NCI-H2171 (cell line): ENCODE measurements around the gene UCK1.
"Not testable (repeated sequence)": the region's sequence is repeated elsewhere in the genome, so short reads cannot be mapped to it uniquely, and the experiment has no call there.

Experiments used
- DNase-seq: peaks from one replicate; lab custom pipeline; 2025; lab: John Stamatoyannopoulos, UW

Gene UCK1

DNA sequence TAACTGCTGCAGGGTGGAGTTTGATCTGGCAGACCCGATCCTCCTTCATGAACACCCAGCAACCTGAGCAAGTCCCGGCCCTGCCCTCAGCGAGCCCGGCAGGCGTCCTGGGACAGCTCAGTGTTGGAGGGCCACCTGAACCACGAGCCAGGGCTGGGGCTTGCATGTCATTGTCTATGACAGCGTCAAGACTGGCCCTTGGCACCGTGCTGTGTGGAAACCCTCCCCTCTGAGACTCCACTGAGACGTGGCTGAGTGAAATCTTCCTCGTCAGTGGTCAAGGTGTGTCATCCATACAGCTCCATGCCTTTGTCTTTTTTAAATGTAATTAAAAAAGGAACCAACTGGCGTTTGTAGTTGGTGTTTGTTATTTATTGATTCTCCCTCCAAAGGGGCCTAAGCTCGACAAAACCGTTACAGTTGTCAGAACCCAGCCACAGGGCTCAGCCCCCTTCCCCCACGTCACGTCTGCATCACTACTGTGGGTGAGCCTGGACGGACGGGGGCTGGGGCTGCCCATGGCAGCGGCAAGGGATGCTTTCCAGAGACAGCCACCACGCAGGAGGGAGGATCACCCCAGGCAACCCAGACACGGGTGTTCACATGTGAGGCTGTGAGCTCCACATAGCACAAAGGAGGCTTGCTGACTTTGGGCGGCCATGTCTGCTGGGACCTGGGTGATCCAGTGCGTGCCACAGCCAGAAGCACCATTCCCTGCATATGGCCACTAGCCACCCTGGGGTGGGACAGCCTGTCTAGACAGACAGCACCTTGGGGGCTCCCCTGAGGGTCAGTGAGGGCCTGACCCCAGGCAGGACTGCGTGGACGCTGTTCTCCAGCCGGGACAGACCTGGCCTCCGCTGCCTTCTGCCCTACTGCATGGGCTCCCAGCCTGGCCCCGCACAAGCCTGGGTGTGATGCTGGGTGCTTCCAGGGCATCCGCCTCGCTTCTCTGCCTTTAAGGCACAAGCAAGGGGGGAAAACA lies 7.3 kb downstream of the UCK1 start:
- DNase-seq = no peak

DNA sequence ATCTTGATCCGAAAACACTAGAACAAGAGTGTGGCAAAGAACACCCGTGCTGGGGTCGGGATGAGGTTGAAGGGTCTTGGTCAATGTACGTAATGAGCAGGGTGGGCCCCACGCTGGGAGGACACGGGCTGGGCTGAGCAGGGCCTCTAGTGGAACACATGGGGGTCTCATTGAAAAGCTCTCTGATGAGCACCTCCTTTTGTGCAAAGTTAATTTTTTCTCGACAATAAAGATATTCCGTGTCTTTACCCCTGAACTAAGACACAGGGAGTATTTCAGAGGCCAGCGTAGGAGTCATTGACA lies 8.0 kb downstream of the UCK1 start:
- no peak for DNase-seq

DNA sequence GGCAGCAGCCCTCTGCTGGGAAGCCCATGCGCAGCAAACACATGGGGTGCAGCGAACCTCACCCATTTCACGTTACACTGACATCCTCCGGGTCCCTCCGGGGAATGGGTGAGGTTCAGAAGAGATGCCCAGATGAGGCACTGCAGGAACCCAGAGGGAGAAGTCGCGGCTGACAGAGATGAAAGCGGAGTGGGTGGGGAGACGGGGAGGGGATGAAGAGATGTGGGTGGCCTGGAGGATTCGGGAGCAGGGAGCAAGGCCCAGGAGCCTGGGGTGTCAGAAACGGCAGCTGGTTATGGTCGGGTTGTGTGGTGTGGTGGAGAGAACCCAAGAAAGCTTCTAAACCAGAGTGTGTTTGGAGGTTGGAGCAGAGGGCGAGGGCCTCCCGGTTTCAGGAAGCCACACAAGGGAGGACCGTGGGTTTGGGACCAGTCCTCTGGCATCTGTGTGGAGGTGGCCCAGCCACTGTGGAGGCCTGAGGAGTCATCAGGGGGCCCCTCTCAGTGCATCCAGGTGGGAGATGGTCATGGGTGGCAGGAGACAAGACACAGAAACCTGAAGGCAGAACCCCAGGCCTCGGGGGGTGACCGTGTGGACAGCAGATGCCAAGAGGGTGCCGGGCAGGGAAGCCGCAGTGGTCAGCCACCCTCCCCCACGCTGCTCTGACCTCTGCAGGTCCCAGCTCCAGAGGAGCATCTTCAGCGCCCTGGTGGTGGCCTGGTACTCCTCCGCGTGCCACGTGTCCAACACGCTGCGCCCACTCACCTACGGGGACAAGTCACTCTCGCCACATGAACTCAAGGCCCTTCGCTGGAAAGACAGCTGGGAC lies 8.6 kb downstream of the UCK1 start:
- no peak for DNase-seq

GRCh38 chr9:131521822-131522221 lies 9.2 kb downstream of the UCK1 start:
- DNase-seq = no peak

GRCh38 chr9:131521203-131521602 lies 9.9 kb downstream of the UCK1 start:
- DNase-seq = no peak

DNA sequence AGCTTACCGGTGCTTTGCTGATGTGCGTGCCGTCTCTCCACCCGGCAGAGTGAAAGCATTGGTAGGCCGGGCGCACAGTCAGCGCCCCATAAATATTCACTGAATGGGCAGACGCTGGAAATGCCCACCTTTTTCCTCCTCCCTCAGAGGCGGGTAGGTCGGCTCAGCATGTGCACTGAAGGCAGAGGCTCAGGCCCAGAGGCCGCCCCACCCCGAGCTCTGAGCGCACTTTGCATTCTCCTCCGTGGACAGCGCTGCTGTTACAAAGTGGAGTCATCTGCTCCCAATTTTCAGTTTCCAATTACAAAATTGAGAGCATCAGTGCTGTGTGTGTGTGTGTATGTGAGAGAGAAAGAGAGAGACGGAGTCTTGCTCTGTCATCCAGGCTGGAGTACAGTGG lies 10.6 kb downstream of the UCK1 start:
- DNase-seq = no peak

DNA sequence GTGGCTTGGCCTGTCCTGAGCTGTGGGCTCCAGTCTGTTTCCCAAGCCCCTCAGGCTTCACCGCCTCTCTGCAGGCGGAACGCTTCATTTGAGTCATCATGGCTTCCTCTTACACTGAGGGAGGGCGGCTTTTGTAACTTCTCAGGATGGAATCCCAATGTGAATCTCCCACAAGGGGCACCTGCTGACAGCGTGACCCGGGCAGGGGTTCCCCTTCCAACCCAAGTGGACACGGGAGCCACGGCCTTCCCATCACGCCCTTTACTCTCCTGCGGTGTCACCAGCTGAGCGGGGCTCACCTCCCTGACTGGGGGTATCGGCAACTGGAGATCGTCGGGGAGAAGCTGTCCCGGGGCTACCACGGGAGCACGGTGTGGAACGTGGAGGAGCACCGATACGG lies 12.5 kb downstream of the UCK1 start:
- DNase-seq = no peak

GRCh38 chr9:131517761-131518190 lies 13.3 kb downstream of the UCK1 start:
- no peak for DNase-seq

DNA sequence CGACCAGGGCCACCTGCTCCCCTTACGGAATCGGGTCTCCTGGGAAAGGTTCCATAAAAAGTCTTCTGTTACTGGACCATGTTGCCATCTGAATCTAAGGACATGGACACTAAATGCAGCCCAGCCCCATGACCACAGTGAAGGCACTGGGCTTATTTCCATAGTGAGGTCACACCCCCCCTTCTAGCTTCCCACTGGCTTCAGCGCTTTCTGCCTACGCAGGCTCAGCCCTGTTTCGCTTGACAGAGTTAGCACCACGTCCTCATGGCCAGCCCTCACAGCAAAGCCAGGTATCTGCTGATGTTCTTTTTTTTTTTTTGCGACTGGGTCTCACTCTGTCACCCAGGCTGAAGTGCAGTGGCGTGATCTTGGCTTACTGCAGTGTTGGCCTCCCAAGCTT lies 14.1 kb downstream of the UCK1 start:
- DNase-seq = no peak

DNA sequence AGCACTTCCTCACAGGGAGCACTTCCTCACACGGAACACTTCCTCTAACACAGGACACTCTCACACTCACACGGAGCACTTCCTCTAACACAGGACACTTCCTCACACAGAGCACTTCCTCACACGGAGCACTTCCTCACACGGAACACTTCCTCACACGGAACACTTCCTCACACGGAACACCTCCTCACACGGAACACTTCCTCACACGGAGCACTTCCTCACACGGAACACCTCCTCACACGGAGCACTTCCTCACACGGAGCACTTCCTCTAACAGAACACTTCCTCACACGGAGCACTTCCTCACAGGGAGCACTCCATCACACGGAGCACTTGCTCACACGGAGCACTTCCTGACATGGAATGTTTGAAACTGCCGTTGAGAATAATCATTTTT lies 15.0 kb downstream of the UCK1 start:
- DNase-seq = no peak

GRCh38 chr9:131515559-131516031 lies 15.5 kb downstream of the UCK1 start:
- not testable (repeated sequence) for DNase-seq

DNA sequence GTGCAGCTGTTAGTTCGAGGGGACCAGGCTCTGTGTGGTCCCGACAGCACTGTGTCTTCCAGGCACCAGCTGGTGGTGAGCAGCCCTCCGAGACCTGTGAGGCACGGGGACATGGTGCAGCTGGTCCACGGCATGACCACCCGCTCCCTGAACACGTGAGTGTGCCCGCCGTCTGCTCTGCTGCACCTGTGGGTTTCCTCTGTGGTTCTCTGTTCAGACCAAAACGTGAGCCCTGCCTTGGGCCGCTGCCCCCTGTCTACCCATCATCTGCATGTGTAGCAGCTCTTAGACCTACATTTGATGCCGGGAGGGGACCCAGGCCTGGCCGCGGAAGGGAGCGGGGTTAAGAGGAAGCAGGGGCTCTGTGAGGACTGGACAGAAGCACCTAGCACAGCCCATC lies 17.9 kb downstream of the UCK1 start:
- no peak for DNase-seq

GRCh38 chr9:131511880-131512279 lies 19.2 kb downstream of the UCK1 start:
- DNase-seq = no peak

DNA sequence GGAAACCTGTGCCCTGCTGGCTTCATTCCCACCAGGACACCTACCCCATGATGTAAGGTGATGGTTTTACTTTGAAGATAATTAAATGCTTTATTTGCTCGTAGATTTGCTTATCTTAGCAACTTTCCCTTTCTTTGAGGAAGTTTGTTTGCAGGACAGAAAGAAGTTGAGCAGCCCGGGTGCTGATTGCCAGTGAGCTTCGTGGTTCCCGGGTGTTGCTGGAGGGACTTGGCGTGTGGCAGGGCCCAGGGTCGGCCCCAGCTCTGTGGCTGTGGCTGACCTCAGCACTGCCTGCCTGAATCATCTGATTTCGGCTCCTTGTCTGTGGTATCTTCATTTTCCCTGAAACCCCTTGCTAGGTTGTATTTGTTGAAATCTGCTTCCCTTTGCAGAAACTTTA lies 19.6 kb downstream of the UCK1 start:
- DNase-seq = no peak

GRCh38 chr9:131505012-131505411 lies 26.1 kb downstream of the UCK1 start:
- DNase-seq = no peak

DNA sequence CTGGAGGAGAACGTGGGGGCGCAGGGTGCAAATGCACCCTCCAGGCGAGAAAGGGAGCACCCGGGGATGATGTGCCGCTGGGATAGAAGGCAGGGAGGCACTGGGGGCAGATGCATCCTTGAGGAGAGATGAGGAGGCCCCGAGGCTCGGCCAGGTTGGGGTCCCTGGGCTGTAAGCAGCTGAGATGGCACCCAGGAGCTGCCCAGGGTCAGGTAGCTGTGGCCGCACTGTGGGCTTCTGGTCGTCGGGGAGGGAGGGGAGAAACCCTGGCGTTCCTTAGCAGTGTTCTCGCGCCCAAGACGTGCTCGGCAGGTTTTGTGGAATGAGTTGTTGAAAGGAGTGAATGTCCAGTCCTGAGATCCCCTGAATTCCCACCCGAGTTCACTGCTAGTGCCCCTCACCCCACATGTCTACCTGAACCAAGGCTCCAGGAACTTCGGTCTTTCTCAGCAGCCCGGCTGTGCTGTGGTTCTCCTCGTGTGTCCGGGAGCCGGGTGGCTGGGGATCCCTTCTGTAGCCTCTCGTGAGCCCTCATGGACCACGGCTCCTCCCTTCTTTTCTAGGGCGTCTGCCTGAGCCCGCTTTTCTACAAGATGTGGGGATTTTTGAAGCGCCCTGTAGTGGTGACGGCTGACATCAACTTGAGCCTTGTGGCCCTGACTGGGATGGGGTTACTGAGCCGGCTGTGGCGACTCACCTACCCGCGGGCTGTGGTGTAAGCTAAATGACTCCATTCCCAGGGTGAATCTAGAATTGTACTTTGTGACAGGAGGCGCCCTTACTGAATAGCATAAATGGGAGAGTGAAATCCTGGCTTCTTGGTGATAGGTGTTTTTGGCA lies 27.2 kb downstream of the UCK1 start:
- no peak for DNase-seq

DNA sequence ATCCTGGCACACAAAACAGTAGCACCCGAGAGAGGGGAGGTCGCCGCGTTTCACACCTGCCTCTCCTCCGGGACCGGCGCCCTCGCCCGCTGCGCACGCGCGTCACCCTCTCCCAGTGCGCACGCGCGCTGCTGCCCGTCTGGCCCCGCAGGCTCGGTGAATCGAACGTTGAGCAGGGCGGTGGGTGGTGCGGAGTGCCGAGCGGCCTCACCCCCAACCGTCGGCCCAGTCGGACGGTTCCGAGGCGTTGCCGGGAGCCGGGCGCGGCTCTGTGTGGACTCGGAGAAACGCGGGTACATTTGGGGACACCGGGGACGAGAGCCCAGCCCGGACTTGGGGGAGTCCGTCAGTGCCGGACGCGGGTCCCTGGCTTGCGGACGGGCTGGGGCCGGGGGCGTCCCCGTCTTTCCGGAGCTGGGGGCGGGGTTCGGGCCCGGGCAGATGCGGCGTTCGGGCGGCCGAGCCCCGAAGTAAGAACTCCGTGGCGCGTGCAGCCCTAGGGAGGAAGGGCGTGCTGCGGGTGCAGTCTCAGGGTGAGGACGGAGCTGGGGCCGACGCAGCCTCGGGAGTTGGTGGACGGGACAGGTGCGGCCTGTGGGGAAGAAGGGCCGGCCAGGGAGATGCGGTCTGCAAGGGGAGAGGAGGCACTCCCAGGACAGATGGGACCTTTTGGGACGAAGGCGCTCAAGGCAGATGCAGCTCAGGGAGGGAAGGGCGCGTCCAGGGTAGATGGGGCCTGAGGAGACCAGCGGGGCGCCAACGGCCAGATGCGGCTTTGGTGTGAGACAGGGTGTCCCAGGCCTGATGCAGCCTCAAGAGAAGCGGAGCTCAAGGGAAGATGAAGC lies 28.1 kb downstream of the UCK1 start, which contains the start of gene POMT1:
POMT1 (plus strand) TSS at position 138 of the 845 bp plus-strand sequence. CDS start 1,301 bp downstream, outside the sequence.
- DNase-seq = peak; percentile 95

GRCh38 chr9:131500939-131501541 lies 30.0 kb downstream of the UCK1 start:
- no peak for DNase-seq

- DNase-seq = no peak
Observed at GRCh38 chr9:131500377-131500776, 30.7 kb downstream of the UCK1 start.

- DNase-seq = no peak
Observed at GRCh38 chr9:131499254-131499767, 31.8 kb downstream of the UCK1 start.
